Effector memory CD4-positive, alpha-beta T cell (primary cell): ENCODE measurements around the gene RAB37.

Source experiments
- DNase-seq, 3 donors: peaks; one replicate each; pipeline ENCODE4 v3.0.0-alpha.2; 2020
- H3K27ac ChIP-seq: 2 replicates; pipeline ENCODE4 v1.7.0; 2013; ENCODE audit warnings: mild to moderate bottlenecking, low read length, moderate library complexity; ENCODE audit not compliant: insufficient read depth, poor library complexity, severe bottlenecking
- H3K27me3 ChIP-seq: replicated peaks from 2 replicates; pipeline ENCODE4 v1.7.0; 2013; ENCODE audit warnings: mild to moderate bottlenecking, low read length; ENCODE audit not compliant: insufficient read depth, control insufficient read depth, poor library complexity, severe bottlenecking
- H3K36me3 ChIP-seq: 2 replicates; pipeline ENCODE4 v1.7.0; 2013; ENCODE audit warnings: mild to moderate bottlenecking, low read length, moderate library complexity; ENCODE audit not compliant: control insufficient read depth, insufficient read depth
- H3K4me1 ChIP-seq: 2 replicates; pipeline ENCODE4 v1.7.0; 2013; ENCODE audit warnings: low read length, mild to moderate bottlenecking; ENCODE audit not compliant: control insufficient read depth, insufficient read depth, poor library complexity, severe bottlenecking
- H3K4me3 ChIP-seq: 2 replicates; pipeline ENCODE4 v1.7.0; 2013; ENCODE audit warnings: low read length, low read depth, mild to moderate bottlenecking; ENCODE audit not compliant: insufficient read depth, poor library complexity, severe bottlenecking
- H3K9me3 ChIP-seq: 2 replicates; pipeline ENCODE4 v1.7.0; 2013; ENCODE audit warnings: mild to moderate bottlenecking, low read length, moderate library complexity; ENCODE audit not compliant: control insufficient read depth

RAB37 gene

DNA sequence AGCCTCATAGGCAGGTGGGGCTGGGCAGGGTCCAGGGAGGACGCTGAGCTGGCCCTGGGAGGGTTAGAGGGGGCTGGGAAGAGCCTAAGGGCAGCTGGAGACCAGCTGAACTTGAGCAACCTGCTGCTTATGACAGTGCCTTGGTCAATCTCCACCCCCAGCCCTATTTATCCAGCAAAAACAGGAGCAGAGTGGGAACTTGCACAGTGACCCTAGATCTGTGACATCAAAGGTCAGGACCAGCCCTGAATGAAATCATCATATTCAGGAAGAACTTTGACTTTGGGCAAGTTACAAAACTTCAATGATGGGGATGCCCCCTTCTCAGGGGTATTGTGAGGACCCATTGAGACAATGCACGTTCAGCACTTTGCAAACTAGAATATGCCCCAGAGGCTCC, 33.7 kb upstream of the RAB37 start:
- Histone ChIP-seq H3K36me3 (no peaks in the 10 kb centered on the region), H3K4me3 (no peak overlapping the region), H3K27me3 (no peaks in the 10 kb centered on the region), H3K4me1 (no peaks in the 10 kb centered on the region), H3K9me3 (no peaks in the 10 kb centered on the region), H3K27ac (no peak overlapping the region)
- no peak for DNase-seq

DNA sequence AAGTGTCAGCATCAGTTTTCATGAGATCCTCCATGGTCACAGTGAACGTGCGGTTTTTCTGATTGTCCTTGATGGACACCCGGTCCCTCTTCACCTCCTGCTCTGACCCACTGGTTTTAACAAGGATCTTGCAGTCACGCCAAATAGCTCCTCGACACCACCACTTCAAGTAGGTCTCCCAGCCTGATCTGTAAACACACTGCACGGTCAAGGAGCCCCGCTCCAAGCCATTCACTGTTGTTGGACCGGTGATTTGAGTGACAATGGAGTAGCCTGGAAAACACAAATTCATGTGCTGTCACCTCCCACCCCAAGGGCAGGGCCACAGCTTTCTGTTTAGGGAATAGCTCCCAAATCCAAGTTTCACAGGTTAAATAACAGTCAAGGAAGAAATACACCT, 32.5 kb upstream of the RAB37 start:
- no peak overlapping the region for H3K4me3 ChIP-seq
- H3K4me1 ChIP-seq: no peaks in the 10 kb centered on the region
- no peaks in the 10 kb centered on the region for H3K9me3 ChIP-seq
- H3K27me3 ChIP-seq: no peaks in the 10 kb centered on the region
- H3K27ac ChIP-seq: no peak overlapping the region
- no peak for DNase-seq
- no peaks in the 10 kb centered on the region for H3K36me3 ChIP-seq

DNA sequence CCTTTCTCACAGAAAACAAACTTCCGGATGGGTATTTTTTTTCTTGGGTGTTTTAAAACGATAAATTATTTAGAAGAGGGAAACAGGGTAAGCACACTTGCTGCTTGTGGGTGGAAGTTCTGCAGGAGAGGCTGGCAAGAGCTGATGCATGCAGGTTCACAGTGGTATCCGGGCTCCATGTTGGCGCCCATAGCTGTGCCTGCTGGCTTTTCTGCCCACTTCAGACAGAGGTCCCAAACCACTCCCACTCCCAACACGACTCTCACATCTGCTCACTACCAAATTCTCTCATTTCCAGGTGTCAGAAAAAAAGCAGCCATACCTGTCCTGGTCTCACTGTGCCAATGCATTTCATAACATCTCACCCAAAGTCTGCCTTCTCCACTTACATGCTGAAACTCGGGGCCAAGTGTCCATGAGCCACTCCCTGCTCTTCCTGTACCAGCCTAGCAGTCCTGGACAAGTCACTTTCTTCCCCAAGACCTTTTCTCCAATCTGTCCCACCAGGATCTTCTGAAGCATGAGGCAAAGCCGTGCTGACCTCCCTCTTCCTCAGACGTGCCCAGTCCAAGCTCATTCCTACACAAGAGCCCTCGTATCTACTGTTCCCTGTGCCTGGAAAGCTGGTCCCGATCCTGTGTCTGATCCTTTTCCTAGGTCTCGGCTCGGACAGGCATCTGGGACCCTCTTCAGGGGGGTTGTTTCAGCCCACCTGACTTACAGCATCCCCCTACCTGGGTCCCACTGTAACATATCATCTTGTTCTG, 25.8 kb upstream of the RAB37 start:
- no peak for DNase-seq
- H3K27me3 ChIP-seq: no peaks in the 10 kb centered on the region
- H3K9me3 ChIP-seq: no peaks in the 10 kb centered on the region
- H3K36me3 ChIP-seq: no peaks in the 10 kb centered on the region
- H3K4me3 ChIP-seq: no peak overlapping the region
- no peak overlapping the region for H3K27ac ChIP-seq
- no peaks in the 10 kb centered on the region for H3K4me1 ChIP-seq

DNA sequence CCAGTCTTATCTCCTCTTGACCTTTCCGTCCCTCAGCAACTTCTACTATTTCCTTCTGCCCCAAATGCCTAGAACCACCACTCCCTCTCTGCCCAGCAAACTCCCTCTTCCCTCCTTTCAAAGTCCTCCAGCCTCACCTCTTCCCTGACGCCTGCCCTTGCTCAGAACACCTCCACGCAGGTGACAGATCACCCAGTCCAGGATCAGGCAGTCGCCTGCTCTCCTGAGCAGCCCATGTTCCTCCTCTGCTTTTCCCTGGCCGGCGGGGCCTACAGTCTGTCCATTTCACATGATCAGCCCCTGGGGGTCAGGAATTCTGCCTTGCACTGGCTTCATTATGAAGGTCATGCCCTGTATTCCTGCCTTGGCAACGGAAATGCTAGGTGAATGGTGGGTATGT, 24.8 kb upstream of the RAB37 start:
- Histone ChIP-seq H3K4me1 (no peaks in the 10 kb centered on the region), H3K4me3 (no peak overlapping the region), H3K27ac (no peak overlapping the region), H3K27me3 (no peaks in the 10 kb centered on the region), H3K36me3 (no peaks in the 10 kb centered on the region), H3K9me3 (no peaks in the 10 kb centered on the region)
- DNase-seq: no peak

DNA sequence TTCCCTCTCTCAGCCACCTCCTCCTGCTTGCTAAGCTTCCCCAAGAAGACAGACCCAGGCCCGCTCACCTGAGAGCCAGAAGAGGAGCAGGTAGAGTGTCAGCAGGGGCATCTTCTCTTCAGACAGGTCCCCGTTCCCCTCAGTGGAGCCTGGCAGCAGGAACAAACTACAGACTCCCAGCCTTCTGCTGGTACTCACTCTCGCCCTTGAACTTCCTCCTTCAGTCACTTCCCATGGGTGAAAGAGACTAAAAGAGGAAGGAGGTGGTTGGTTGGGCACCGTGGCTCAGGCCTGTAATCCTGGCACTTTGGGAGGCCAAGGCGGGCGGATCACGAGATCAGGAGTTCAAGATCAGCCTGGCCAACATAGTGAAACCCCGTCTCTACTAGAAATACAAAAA, 24.3 kb upstream of the RAB37 start, which contains the start of gene CD300LF:
Gene CD300LF, minus strand, starts transcription at position 168 of the 400 bp plus-strand sequence. Its CDS starts 57 bp downstream, at position 111.
- Histone ChIP-seq H3K4me3 (no peak within 1 kb of the TSS), H3K36me3 (no peaks in the 10 kb centered on the region), H3K4me1 (no peaks in the 10 kb centered on the region), H3K9me3 (no peaks in the 10 kb centered on the region), H3K27me3 (no peaks in the 10 kb centered on the region), H3K27ac (no peak within 1 kb of the TSS)
- DNase-seq: no peak

DNA sequence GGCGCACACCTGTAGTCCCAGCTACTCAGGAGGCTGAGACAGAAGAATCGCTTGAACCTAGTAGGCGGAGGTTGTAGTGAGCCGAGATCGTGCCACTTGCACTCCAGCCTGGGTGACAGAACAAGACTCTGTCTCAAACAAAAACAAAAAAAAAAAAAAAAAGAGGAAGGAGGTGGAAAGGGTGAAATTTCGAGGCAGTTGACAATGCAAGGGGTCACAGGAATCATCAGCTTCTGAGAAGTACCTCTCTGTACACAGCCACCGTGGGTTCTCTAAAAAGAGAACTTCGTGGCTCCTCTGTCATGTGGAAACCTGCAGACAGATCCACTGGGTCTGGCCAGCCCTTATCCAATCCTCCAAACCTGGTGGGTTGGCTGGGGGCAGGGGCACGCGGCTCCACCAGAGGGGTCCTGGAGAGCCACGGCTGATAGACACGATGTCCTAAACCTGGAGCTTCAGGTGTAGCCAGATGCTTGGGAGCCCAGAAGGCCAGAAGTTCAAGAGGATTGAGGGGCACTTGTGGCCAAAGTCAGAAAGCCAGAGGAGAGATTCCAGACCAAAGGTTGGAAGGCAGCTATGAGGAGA, 23.8 kb upstream of the RAB37 start:
- no peaks in the 10 kb centered on the region for H3K9me3 ChIP-seq
- no peak for DNase-seq
- no peak overlapping the region for H3K27ac ChIP-seq
- H3K27me3 ChIP-seq: no peaks in the 10 kb centered on the region
- H3K36me3 ChIP-seq: no peaks in the 10 kb centered on the region
- H3K4me3 ChIP-seq: no peak overlapping the region
- no peaks in the 10 kb centered on the region for H3K4me1 ChIP-seq

DNA sequence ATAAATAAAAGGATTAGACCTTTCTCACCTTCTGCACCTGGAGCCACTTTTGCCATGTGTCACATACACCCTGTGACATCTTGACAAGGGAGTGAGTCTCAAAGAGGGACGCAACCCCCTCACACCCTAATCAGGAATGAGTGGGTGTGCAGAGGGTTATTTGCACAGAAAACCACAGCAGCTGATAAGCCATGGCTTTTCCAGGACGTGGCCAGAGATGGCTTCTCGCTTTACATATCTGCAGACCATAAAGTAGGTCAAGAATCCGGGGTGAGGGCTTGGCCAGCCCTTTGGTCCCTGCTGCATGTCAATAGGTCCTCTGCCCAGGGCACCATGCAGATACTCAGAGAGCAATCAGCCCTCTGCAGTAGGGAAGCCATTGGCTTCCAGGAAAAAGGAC, 21.9 kb upstream of the RAB37 start:
- Histone ChIP-seq H3K9me3 (no peaks in the 10 kb centered on the region), H3K36me3 (no peaks in the 10 kb centered on the region), H3K4me1 (no peaks in the 10 kb centered on the region), H3K27me3 (no peaks in the 10 kb centered on the region), H3K27ac (no peak overlapping the region), H3K4me3 (no peak overlapping the region)
- DNase-seq: no peak

DNA sequence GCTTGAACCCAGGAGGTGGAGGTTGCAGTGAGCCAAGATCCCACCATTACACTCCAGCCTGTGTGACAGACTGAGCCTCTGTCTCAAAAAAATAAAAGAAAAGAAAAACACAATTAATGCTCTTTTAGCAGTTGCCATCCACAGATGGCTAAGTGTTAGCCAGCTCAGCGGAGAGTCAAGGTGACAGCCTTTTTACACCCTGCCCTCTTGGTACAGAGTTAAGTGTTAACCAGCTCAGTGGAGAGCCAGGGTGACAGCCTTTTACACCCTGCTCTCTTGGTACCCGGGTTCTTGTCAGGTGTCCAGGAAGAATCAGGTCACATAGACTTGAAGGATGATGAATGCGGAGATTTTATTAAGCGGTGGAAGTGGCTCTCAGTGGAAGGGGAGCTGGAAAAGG, 16.6 kb upstream of the RAB37 start:
- Histone ChIP-seq H3K27me3 (no peaks in the 10 kb centered on the region), H3K4me1 (no peaks in the 10 kb centered on the region), H3K4me3 (no peak overlapping the region), H3K36me3 (no peaks in the 10 kb centered on the region), H3K9me3 (no peaks in the 10 kb centered on the region), H3K27ac (no peak overlapping the region)
- no peak for DNase-seq

DNA sequence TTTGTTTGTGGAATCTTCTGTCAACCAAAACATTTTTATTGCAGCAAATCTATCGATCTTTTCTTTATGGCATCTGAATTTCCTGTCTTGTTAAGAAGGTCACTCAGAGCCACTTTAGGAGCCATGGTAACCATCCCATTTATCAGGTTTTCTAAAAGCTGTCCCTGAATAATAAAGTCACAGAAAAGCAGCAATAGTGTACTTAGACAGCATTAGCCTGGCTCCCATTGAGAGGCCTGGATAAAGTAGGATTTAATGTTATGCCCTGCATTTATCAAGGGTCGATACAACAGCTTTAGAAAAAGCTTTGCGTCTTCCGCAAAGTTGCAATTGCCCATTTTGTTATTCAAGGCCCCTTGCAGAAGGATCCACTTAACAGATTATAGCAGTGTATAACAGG, 14.3 kb upstream of the RAB37 start:
- no peak for DNase-seq
- H3K27ac ChIP-seq: no peak overlapping the region

DNA sequence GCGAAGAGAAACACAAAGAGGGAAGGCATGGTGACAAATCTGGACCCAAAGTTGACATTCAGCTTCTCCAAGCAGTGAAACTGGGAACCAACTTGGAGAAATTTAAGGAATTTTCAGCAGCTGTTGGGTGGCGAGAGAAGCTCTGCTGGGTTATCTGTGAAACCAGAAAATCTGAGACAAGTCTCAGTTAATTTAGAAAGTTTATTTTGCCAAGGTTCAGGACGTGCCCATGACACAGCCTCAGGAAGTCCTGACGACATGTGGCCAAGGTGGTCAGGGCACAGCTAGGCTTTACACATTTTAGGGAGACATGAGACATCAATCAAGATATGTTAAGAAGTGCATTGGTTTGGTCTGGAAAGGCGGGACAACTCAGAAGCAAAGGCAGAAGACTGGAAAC, 13.2 kb upstream of the RAB37 start:
- H3K4me3 ChIP-seq: no peak overlapping the region
- H3K27me3 ChIP-seq: no peaks in the 10 kb centered on the region
- no peaks in the 10 kb centered on the region for H3K9me3 ChIP-seq
- no peaks in the 10 kb centered on the region for H3K36me3 ChIP-seq
- no peaks in the 10 kb centered on the region for H3K4me1 ChIP-seq
- H3K27ac ChIP-seq: no peak overlapping the region
- DNase-seq: no peak

More for the DNA sequence above, 14.3 kb upstream of the RAB37 start:
- H3K4me1 ChIP-seq: no peaks in the 10 kb centered on the region
- no peaks in the 10 kb centered on the region for H3K36me3 ChIP-seq
- no peaks in the 10 kb centered on the region for H3K9me3 ChIP-seq
- H3K4me3 ChIP-seq: no peak overlapping the region
- H3K27me3 ChIP-seq: no peaks in the 10 kb centered on the region
